Activated CD4-positive, CD25-positive, alpha-beta regulatory T cell treated with anti-CD3 and anti-CD28 coated beads, Interleukin-2, amount 50 U/mL, for 24 hours (primary cell): ENCODE results near the gene IRF7.

Experiments used
- ATAC-seq, 2 donors: fragments of 150-1000 bp; cut with Tn5 transposase; one replicate each; pipeline ENCODE4 v1.10.0; 2021; ENCODE audit warnings: mild to moderate bottlenecking in 1 of 2, moderate library complexity in 1 of 2

Gene IRF7

DNA sequence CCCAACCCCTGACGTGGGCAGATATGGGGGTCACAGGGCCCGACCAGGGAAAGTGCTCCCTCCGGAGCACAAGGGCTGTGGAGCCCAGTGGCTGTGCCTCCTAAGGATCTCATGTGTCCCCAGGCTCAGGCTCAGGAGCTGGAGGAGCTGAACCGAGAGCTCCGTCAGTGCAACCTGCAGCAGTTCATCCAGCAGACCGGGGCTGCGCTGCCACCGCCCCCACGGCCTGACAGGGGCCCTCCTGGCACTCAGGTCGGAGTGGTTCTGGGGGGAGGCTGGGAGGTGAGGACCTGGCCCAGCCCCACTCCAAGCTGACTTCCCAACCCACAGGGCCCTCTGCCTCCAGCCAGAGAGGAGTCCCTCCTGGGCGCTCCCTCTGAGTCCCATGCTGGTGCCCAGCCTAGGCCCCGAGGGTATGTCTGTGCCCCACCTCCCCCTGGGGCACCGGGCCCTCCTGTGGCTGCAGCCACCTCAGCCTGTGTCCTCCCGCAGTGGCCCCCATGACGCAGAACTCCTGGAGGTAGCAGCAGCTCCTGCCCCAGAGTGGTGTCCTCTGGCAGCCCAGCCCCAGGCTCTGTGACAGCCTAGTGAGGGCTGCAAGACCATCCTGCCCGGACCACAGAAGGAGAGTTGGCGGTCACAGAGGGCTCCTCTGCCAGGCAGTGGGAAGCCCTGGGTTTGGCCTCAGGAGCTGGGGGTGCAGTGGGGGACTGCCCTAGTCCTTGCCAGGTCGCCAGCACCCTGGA lies 52.5 kb downstream of the IRF7 start:
- no peak for ATAC-seq
